Liver (tissue), 9 donors: ENCODE measurements around the gene GARNL3. TPM values are rescaled to one million over a fixed set of nuclear protein-coding genes. Genes with fewer than 3 reads are reported as not detected.

ENCODE experiments used
- DNase-seq: peaks from one replicate; pipeline ENCODE4 v3.0.0-alpha.2; 2017; ENCODE audit warnings: low spot score
- H3K27ac ChIP-seq, 2 donors: one replicate each; pipeline ENCODE4 v1.7.0; 2013; ENCODE audit warnings: inconsistent platforms in 2 of 2, low read length in 2 of 2, control low read depth in 1 of 2, low read depth in 1 of 2, mild to moderate bottlenecking in 1 of 2
- H3K27me3 ChIP-seq, 4 donors: one replicate each; pipeline versions ENCODE4 v1.6.1 to v1.7.0; 2013; ENCODE audit warnings: low read length in 3 of 4, inconsistent platforms in 1 of 4, mild to moderate bottlenecking in 1 of 4, moderate library complexity in 1 of 4; ENCODE audit not compliant: control insufficient read depth in 4 of 4, insufficient read depth in 4 of 4
- H3K36me3 ChIP-seq, 4 donors: one replicate each; pipeline versions ENCODE4 v1.6.1 to v1.7.0; 2013; ENCODE audit warnings: low read length in 3 of 4, mild to moderate bottlenecking in 3 of 4, low read depth in 1 of 4, moderate library complexity in 1 of 4; ENCODE audit not compliant: control insufficient read depth in 4 of 4, insufficient read depth in 3 of 4
- H3K4me1 ChIP-seq, 4 donors: one replicate each; pipeline versions ENCODE4 v1.6.1 to v1.7.0; 2013; ENCODE audit warnings: low read length in 3 of 4, mild to moderate bottlenecking in 3 of 4, moderate library complexity in 1 of 4; ENCODE audit not compliant: control insufficient read depth in 4 of 4, insufficient read depth in 4 of 4
- H3K4me3 ChIP-seq, 3 donors: one replicate each; pipeline versions ENCODE4 v1.6.1 to v1.7.0; 2013; ENCODE audit warnings: low read length in 3 of 3, control low read depth in 1 of 3, low read depth in 1 of 3, mild to moderate bottlenecking in 1 of 3
- H3K9ac ChIP-seq, 2 donors: one replicate each; pipeline ENCODE4 v1.7.0; 2013; ENCODE audit warnings: low read length in 2 of 2, mild to moderate bottlenecking in 2 of 2, moderate library complexity in 2 of 2, control low read depth in 1 of 2, low read depth in 1 of 2
- H3K9me3 ChIP-seq, 4 donors: one replicate each; pipeline versions ENCODE4 v1.6.1 to v1.7.0; 2013; ENCODE audit warnings: low read length in 3 of 4; ENCODE audit not compliant: control insufficient read depth in 4 of 4
- EGR1 ChIP-seq, 2 donors: IDR thresholded peaks; 2 replicates each; pipeline ENCODE4 v1.6.1; 2016 to 2018; ENCODE audit warnings: antibody characterized with exemption in 2 of 2, low read depth in 2 of 2
- FOXA2 ChIP-seq: IDR thresholded peaks from 2 replicates; pipeline ENCODE4 v1.6.1; 2016; ENCODE audit warnings: antibody characterized with exemption
- GABPA ChIP-seq, 2 donors: IDR thresholded peaks in 1 of 2; conservative IDR thresholded peaks in 1 of 2; 2 replicates each; pipeline ENCODE4 v1.6.1; 2016; ENCODE audit warnings: antibody characterized with exemption in 2 of 2, mild to moderate bottlenecking in 1 of 2, moderate library complexity in 1 of 2
- HNF4A ChIP-seq, 2 donors: conservative IDR thresholded peaks; 2 replicates each; pipeline ENCODE4 v1.6.1; 2016; ENCODE audit warnings: antibody characterized with exemption in 2 of 2, mild to moderate bottlenecking in 2 of 2
- HNF4G ChIP-seq: IDR thresholded peaks from 2 replicates; pipeline ENCODE4 v1.6.1; 2016; ENCODE audit warnings: antibody characterized with exemption
- NR2F2 ChIP-seq: IDR thresholded peaks from 2 replicates; pipeline ENCODE4 v1.6.1; 2016; ENCODE audit warnings: antibody characterized with exemption
- RAD21 ChIP-seq, 2 donors: IDR thresholded peaks; 2 replicates each; pipeline ENCODE4 v1.6.1; 2016; ENCODE audit warnings: antibody characterized with exemption in 2 of 2, mild to moderate bottlenecking in 2 of 2
- RXRA ChIP-seq, 2 donors: IDR thresholded peaks; 2 replicates each; pipeline ENCODE4 v1.6.1; 2017 to 2018; ENCODE audit warnings: antibody characterized with exemption in 2 of 2, mild to moderate bottlenecking in 1 of 2
- SP1 ChIP-seq: IDR thresholded peaks from 2 replicates; pipeline ENCODE4 v1.6.1; 2018; ENCODE audit warnings: antibody characterized with exemption, mild to moderate bottlenecking
- TAF1 ChIP-seq: conservative IDR thresholded peaks from 2 replicates; pipeline ENCODE4 v1.6.1; 2016; ENCODE audit warnings: antibody characterized with exemption, mild to moderate bottlenecking
- WGBS: extraction: QIAGEN DNeasy Blood & Tissue Kit; methylation state at CpG from one replicate; pipeline ENCODE4 v1.1.7; 2013; 5-methylcytosine and 5-hydroxymethylcytosine counted together
- polyA plus RNA-seq, 2 donors: library from polyadenylated mRNA; stranded (reverse) in 1 of 2; unstranded in 1 of 2; fragments of 200-250 nt in 1 of 2; fragments of >200 nt in 1 of 2; fragmentation: Nextera tagmentation in 1 of 2; extraction: Ambion mirVana in 1 of 2; gene quantifications; one replicate each; pipeline versions ENCODE4 v1.2.1 to v1.2.3, GENCODE V29; 2013 to 2015
- total RNA-seq, 2 donors: library from RNA; depleted of rRNA; stranded (reverse); fragments of >200 nt; gene quantifications; one replicate each; pipeline ENCODE4 v1.2.3, GENCODE V29; 2014
- TF ChIP-seq, protein P1 (sequence below): IDR thresholded peaks from 2 replicates; pipeline ENCODE4 v1.6.1; 2016; ENCODE audit warnings: antibody characterized with exemption, mild to moderate bottlenecking
- TF ChIP-seq, protein P2 (sequence below): fragments of 150-350 bp; IDR thresholded peaks from 2 replicates; pipeline ENCODE4 v1.5.1; 2017; ENCODE audit warnings: improper control_type of control experiment, low read depth, low read length; ENCODE audit not compliant: missing input control
- TF ChIP-seq, protein P3 (sequence below): IDR thresholded peaks from 2 replicates; pipeline ENCODE4 v1.6.1; 2016; ENCODE audit warnings: antibody characterized with exemption
- TF ChIP-seq, protein P4 (sequence below): IDR thresholded peaks from 2 replicates; pipeline ENCODE4 v1.6.1; 2016; ENCODE audit warnings: antibody characterized with exemption
- TF ChIP-seq, protein P5 (sequence below): IDR thresholded peaks from 2 replicates; pipeline ENCODE4 v1.6.1; 2016; ENCODE audit warnings: antibody characterized with exemption
- donor health status: healthy.
- donor health status: healthy.
- donor health status: healthy.
- donor health status: healthy.
- donor health status: healthy.

The GARNL3 gene
- total and polyA plus RNA-seq, 4 donors = 0.89 to 6.7 (median 3.5) TPM

DNA sequence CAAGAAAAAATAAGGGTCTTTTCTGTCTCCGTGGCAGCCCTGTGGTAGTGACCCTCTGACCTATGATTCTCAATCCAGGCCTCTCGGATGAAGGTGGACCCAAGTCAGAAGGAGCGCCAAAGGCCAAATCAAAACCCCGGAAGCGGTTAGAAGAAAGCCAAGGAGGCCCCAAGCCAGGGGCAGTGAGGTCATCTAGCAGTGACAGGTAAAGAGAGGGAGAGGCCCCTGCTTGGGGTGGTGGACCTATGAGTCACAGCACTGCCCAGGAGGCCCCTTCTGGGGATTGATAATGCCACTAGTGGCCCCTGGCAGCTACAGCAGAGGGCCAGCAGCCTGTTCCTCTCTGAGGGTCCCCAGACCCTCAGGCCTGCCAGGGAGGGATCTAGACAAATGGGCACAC, 126.0 kb downstream of the GARNL3 start:
- WGBS = 83% methylated on average over 5 of the region's 5 CpGs
- Histone ChIP-seq H3K4me1 (no peaks in the 10 kb centered on the region), H3K27ac (no peak overlapping the region), H3K4me3 (no peak overlapping the region), H3K9ac (no peak overlapping the region), H3K9me3 (no peaks in the 10 kb centered on the region), H3K36me3 (no peaks in the 10 kb centered on the region), H3K27me3 (no peaks in the 10 kb centered on the region)
- no peak for TF ChIP-seq HNF4A (conservative IDR thresholded peaks at IDR 0.05)
- TF ChIP-seq FOXA2 = no peak
- TF ChIP-seq, protein P1, sequence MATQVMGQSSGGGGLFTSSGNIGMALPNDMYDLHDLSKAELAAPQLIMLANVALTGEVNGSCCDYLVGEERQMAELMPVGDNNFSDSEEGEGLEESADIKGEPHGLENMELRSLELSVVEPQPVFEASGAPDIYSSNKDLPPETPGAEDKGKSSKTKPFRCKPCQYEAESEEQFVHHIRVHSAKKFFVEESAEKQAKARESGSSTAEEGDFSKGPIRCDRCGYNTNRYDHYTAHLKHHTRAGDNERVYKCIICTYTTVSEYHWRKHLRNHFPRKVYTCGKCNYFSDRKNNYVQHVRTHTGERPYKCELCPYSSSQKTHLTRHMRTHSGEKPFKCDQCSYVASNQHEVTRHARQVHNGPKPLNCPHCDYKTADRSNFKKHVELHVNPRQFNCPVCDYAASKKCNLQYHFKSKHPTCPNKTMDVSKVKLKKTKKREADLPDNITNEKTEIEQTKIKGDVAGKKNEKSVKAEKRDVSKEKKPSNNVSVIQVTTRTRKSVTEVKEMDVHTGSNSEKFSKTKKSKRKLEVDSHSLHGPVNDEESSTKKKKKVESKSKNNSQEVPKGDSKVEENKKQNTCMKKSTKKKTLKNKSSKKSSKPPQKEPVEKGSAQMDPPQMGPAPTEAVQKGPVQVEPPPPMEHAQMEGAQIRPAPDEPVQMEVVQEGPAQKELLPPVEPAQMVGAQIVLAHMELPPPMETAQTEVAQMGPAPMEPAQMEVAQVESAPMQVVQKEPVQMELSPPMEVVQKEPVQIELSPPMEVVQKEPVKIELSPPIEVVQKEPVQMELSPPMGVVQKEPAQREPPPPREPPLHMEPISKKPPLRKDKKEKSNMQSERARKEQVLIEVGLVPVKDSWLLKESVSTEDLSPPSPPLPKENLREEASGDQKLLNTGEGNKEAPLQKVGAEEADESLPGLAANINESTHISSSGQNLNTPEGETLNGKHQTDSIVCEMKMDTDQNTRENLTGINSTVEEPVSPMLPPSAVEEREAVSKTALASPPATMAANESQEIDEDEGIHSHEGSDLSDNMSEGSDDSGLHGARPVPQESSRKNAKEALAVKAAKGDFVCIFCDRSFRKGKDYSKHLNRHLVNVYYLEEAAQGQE = no peak
- no peak for DNase-seq

DNA sequence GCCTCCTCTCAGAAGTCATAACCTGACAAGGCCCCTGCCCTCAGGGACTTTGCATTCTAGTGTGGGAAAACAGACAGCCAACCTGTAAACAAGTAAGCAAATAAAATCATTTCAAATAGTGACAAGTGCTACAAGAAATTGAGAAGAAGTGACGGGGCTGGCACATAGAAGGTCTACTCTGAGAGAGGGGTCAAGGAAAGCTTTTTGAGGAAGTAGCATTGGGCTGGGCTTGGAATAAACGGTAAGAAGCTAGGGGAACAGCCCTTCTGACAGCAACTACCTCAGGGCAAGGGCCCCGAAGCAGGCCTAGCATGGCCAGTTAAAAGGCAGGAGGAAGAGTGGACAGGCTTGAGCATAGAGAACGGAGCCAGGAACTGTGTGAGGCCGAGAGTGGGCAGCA, 127.6 kb downstream of the GARNL3 start:
- 85% methylated on average over 5 of the region's 5 CpGs for WGBS

DNA sequence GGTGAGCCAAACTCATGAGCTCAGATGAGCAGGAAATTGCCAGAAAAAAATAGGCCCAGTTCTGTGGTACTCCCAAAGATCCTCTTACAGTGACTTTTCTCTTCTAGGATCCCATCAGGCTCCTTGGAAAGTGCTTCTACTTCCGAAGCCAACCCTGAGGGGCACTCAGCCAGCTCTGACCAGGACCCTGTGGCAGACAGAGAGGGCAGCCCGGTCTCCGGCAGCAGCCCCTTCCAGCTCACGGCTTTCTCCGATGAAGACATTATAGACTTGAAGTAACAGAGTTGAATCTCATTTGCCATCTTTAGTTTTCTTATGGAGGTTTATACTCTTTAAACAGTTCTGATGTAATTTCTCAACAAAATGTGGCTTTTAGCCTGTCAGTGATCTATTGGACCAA, 128.4 kb downstream of the GARNL3 start:
- no peak for DNase-seq
- Histone ChIP-seq H3K27ac (no peak overlapping the region), H3K27me3 (no peaks in the 10 kb centered on the region)

More for the DNA sequence above, 127.6 kb downstream of the GARNL3 start:
- Histone ChIP-seq H3K27me3 (no peaks in the 10 kb centered on the region), H3K9ac (no peak overlapping the region), H3K9me3 (no peaks in the 10 kb centered on the region), H3K4me3 (no peak overlapping the region), H3K27ac (no peak overlapping the region), H3K4me1 (peaks cover 0 to 9% (median 6%) of the 10 kb centered on the region in 4 donors), H3K36me3 (no peaks in the 10 kb centered on the region)
- no peak for DNase-seq
- TF ChIP-seq TAF1 (no peak), RAD21 (IDR thresholded peaks at IDR 0.05) (no peak), HNF4G (no peak), EGR1 (IDR thresholded peaks at IDR 0.05; ENCODE audit: low read depth in 2 of 2) (no peak), NR2F2 (no peak)
- TF ChIP-seq, protein P2, sequence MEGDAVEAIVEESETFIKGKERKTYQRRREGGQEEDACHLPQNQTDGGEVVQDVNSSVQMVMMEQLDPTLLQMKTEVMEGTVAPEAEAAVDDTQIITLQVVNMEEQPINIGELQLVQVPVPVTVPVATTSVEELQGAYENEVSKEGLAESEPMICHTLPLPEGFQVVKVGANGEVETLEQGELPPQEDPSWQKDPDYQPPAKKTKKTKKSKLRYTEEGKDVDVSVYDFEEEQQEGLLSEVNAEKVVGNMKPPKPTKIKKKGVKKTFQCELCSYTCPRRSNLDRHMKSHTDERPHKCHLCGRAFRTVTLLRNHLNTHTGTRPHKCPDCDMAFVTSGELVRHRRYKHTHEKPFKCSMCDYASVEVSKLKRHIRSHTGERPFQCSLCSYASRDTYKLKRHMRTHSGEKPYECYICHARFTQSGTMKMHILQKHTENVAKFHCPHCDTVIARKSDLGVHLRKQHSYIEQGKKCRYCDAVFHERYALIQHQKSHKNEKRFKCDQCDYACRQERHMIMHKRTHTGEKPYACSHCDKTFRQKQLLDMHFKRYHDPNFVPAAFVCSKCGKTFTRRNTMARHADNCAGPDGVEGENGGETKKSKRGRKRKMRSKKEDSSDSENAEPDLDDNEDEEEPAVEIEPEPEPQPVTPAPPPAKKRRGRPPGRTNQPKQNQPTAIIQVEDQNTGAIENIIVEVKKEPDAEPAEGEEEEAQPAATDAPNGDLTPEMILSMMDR = no peak
- TF ChIP-seq, protein P3, sequence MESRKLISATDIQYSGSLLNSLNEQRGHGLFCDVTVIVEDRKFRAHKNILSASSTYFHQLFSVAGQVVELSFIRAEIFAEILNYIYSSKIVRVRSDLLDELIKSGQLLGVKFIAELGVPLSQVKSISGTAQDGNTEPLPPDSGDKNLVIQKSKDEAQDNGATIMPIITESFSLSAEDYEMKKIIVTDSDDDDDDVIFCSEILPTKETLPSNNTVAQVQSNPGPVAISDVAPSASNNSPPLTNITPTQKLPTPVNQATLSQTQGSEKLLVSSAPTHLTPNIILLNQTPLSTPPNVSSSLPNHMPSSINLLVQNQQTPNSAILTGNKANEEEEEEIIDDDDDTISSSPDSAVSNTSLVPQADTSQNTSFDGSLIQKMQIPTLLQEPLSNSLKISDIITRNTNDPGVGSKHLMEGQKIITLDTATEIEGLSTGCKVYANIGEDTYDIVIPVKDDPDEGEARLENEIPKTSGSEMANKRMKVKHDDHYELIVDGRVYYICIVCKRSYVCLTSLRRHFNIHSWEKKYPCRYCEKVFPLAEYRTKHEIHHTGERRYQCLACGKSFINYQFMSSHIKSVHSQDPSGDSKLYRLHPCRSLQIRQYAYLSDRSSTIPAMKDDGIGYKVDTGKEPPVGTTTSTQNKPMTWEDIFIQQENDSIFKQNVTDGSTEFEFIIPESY = no peak

More for the DNA sequence above, 128.4 kb downstream of the GARNL3 start:
- no peak overlapping the region for H3K4me3 ChIP-seq
- no peaks in the 10 kb centered on the region for H3K9me3 ChIP-seq
- no peak for TF ChIP-seq RXRA (IDR thresholded peaks at IDR 0.05)
- no peak for TF ChIP-seq TAF1
- TF ChIP-seq, protein P4, sequence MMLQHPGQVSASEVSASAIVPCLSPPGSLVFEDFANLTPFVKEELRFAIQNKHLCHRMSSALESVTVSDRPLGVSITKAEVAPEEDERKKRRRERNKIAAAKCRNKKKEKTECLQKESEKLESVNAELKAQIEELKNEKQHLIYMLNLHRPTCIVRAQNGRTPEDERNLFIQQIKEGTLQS = no peak
- TF ChIP-seq, protein P5, sequence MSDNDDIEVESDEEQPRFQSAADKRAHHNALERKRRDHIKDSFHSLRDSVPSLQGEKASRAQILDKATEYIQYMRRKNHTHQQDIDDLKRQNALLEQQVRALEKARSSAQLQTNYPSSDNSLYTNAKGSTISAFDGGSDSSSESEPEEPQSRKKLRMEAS = no peak
- no peak for TF ChIP-seq GABPA (IDR thresholded peaks at IDR 0.05 in 1 of 2, conservative IDR thresholded peaks at IDR 0.05 in 1 of 2)
- no peak for TF ChIP-seq EGR1 (IDR thresholded peaks at IDR 0.05; ENCODE audit: low read depth in 2 of 2)
- no peak for TF ChIP-seq FOXA2
- no peak for TF ChIP-seq SP1
- no peak for TF ChIP-seq RAD21 (IDR thresholded peaks at IDR 0.05)
- peaks cover 2 to 12% (median 8%) of the 10 kb centered on the region in 4 donors for H3K4me1 ChIP-seq
- H3K36me3 ChIP-seq = no peaks in the 10 kb centered on the region
- H3K9ac ChIP-seq = no peak overlapping the region
- 95% methylated on average over 5 of the region's 5 CpGs for WGBS
